Fibroblast of skin of left biceps (primary cell): Measurements from ENCODE around the gene PRR16.
A peak's percentile ranks its signal among the peaks of the same experiment; 100 is the strongest.

ENCODE experiments used
- DNase-seq, 2 experiments: peaks; one replicate each; pipeline ENCODE4 v3.0.0-alpha.2; 2013; ENCODE audit warnings: low read depth in 2 of 2

The PRR16 gene

GRCh38 chr5:120512791-120513650, 48.9 kb downstream of the PRR16 start:
- no peak for DNase-seq

GRCh38 chr5:120516805-120517204, 52.7 kb downstream of the PRR16 start:
- DNase-seq: peak; percentile 42 to 54

GRCh38 chr5:120517607-120518252, 53.6 kb downstream of the PRR16 start:
- DNase-seq: no peak

GRCh38 chr5:120518581-120518980, 54.5 kb downstream of the PRR16 start:
- no peak for DNase-seq

GRCh38 chr5:120527251-120527650, 63.2 kb downstream of the PRR16 start:
- DNase-seq: no peak

- no peak for DNase-seq
Observed at GRCh38 chr5:120528609-120529008, 64.5 kb downstream of the PRR16 start.

- no peak for DNase-seq
Observed at GRCh38 chr5:120529386-120529785, 65.3 kb downstream of the PRR16 start.

GRCh38 chr5:120531215-120531614, 67.1 kb downstream of the PRR16 start:
- no peak for DNase-seq

GRCh38 chr5:120532835-120533234, 68.7 kb downstream of the PRR16 start:
- no peak for DNase-seq

- no peak for DNase-seq
Observed at GRCh38 chr5:120533581-120533980, 69.5 kb downstream of the PRR16 start.

GRCh38 chr5:120535900-120536299, 71.8 kb downstream of the PRR16 start:
- no peak for DNase-seq

GRCh38 chr5:120538149-120538548, 74.0 kb downstream of the PRR16 start:
- DNase-seq: no peak

- DNase-seq: peak in 1 of 2 experiments; percentile 14
Observed at GRCh38 chr5:120538644-120539043, 74.5 kb downstream of the PRR16 start.

- DNase-seq: no peak
Observed at GRCh38 chr5:120539471-120539870, 75.4 kb downstream of the PRR16 start.

GRCh38 chr5:120540097-120540496, 76.0 kb downstream of the PRR16 start:
- DNase-seq: no peak

- DNase-seq: no peak
Observed at GRCh38 chr5:120544043-120544442, 79.9 kb downstream of the PRR16 start.

- DNase-seq: peak in 1 of 2 experiments; percentile 30
Observed at GRCh38 chr5:120545007-120545406, 80.9 kb downstream of the PRR16 start.

GRCh38 chr5:120545951-120546350, 81.9 kb downstream of the PRR16 start:
- DNase-seq: no peak

- DNase-seq: no peak
Observed at GRCh38 chr5:120546922-120547321, 82.8 kb downstream of the PRR16 start.

GRCh38 chr5:120550358-120550757, 86.3 kb downstream of the PRR16 start:
- no peak for DNase-seq

GRCh38 chr5:120552638-120553037, 88.5 kb downstream of the PRR16 start:
- no peak for DNase-seq

GRCh38 chr5:120555345-120555744, 91.2 kb downstream of the PRR16 start:
- DNase-seq: no peak

- no peak for DNase-seq
Observed at GRCh38 chr5:120564013-120564412, 99.9 kb downstream of the PRR16 start.
